Muscle of leg (tissue), 11 donors: ENCODE data around the gene STK32C. TPM values are rescaled to one million over a fixed set of nuclear protein-coding genes. Genes with fewer than 3 reads are reported as not detected.
A peak's percentile ranks its signal among the peaks of the same experiment; 100 is the strongest.
"Not testable (repeated sequence)": the region's sequence is repeated elsewhere in the genome, so short reads cannot be mapped to it uniquely, and the experiment has no call there.

Source experiments
- DNase-seq: peaks from one replicate; pipeline ENCODE4 v3.0.0; 2013
- H3K27ac ChIP-seq: one replicate; pipeline ENCODE4 v1.5.1; 2013; ENCODE audit warnings: mild to moderate bottlenecking, low read length, control low read depth
- H3K27me3 ChIP-seq: one replicate; pipeline ENCODE4 v1.6.1; 2013; ENCODE audit warnings: low read length; ENCODE audit not compliant: control insufficient read depth, insufficient read depth
- H3K36me3 ChIP-seq: one replicate; pipeline ENCODE4 v1.6.1; 2013; ENCODE audit warnings: low read length; ENCODE audit not compliant: control insufficient read depth, insufficient read depth
- H3K4me1 ChIP-seq: one replicate; pipeline ENCODE4 v1.6.1; 2013; ENCODE audit warnings: low read length; ENCODE audit not compliant: control insufficient read depth, insufficient read depth
- H3K4me3 ChIP-seq: one replicate; pipeline ENCODE4 v1.5.1; 2013; ENCODE audit warnings: low read length, control low read depth
- H3K9me3 ChIP-seq: replicated peaks from 2 replicates; pipeline ENCODE4 v1.6.1; 2013; ENCODE audit warnings: low read depth, low read length; ENCODE audit not compliant: control insufficient read depth
- WGBS: methylation state at CpG from one replicate; pipeline ENCODE4 v1.1.5; 2013; ENCODE audit warnings: missing lambda C conversion rate; ENCODE audit not compliant: insufficient coverage; 5-methylcytosine and 5-hydroxymethylcytosine counted together
- polyA plus RNA-seq, 8 donors: library from polyadenylated mRNA; unstranded; fragments of 120-200 nt; gene quantifications; one replicate each; pipeline versions ENCODE4 v1.2.1 to v1.2.3, GENCODE V29; 2013; ENCODE audit warnings: inconsistent platforms in 1 of 8, low replicate concordance in 1 of 8; ENCODE audit not compliant: insufficient read length in 8 of 8, insufficient read depth in 1 of 8
- total RNA-seq: library from RNA; stranded (reverse); fragments of 120-200 nt; gene quantifications from one replicate; pipeline ENCODE4 v1.2.4, GENCODE V29; 2013

The STK32C gene
- total and polyA plus RNA-seq, 9 donors, result 9.4 to 14.7 (median 12.0) TPM

GRCh38 chr10:132274581-132274980, 33.2 kb downstream of the STK32C start:
- Histone ChIP-seq H3K4me1 (peaks cover 26% of the 10 kb centered on the region), H3K27ac (no peak overlapping the region), H3K36me3 (no peaks in the 10 kb centered on the region), H3K9me3 (no peaks in the 10 kb centered on the region), H3K4me3 (no peak overlapping the region), H3K27me3 (no peaks in the 10 kb centered on the region)
- WGBS, result 87% methylated on average over 19 of the region's 19 CpGs
- no peak for DNase-seq

- no peaks in the 10 kb centered on the region for H3K27me3 ChIP-seq
- DNase-seq, result peak; percentile 30
- WGBS, result 84% methylated on average over 11 of the region's 11 CpGs
- H3K36me3 ChIP-seq, result no peaks in the 10 kb centered on the region
- H3K4me3 ChIP-seq, result no peak overlapping the region
- H3K27ac ChIP-seq, result no peak overlapping the region
- no peaks in the 10 kb centered on the region for H3K9me3 ChIP-seq
- peaks cover 30% of the 10 kb centered on the region for H3K4me1 ChIP-seq
These were observed 33.8 kb downstream of the STK32C start for GRCh38 chr10:132273966-132274365.

- DNase-seq, result no peak
- H3K9me3 ChIP-seq, result no peaks in the 10 kb centered on the region
- H3K4me3 ChIP-seq, result no peak overlapping the region
- H3K27me3 ChIP-seq, result no peaks in the 10 kb centered on the region
- no peaks in the 10 kb centered on the region for H3K36me3 ChIP-seq
- no peak overlapping the region for H3K27ac ChIP-seq
- WGBS, result 95% methylated on average over 6 of the region's 8 CpGs
- peaks cover 28% of the 10 kb centered on the region for H3K4me1 ChIP-seq
These were observed 34.3 kb downstream of the STK32C start for GRCh38 chr10:132273304-132273944.

GRCh38 chr10:132272231-132272971, 35.3 kb downstream of the STK32C start:
- peaks cover 21% of the 10 kb centered on the region for H3K4me1 ChIP-seq
- 38% methylated on average over 35 of the region's 35 CpGs for WGBS

GRCh38 chr10:132271458-132272230, 36.1 kb downstream of the STK32C start:
- no peaks in the 10 kb centered on the region for H3K9me3 ChIP-seq
- peaks cover 19% of the 10 kb centered on the region for H3K4me1 ChIP-seq
- no peak overlapping the region for H3K27ac ChIP-seq
- H3K36me3 ChIP-seq, result no peaks in the 10 kb centered on the region
- no peaks in the 10 kb centered on the region for H3K27me3 ChIP-seq
- 58% methylated on average over 11 of the region's 27 CpGs for WGBS
- no peak for DNase-seq
- H3K4me3 ChIP-seq, result no peak overlapping the region

More at GRCh38 chr10:132272231-132272971, 35.3 kb downstream of the STK32C start:
- Histone ChIP-seq H3K4me3 (no peak overlapping the region), H3K27ac (no peak overlapping the region), H3K9me3 (no peaks in the 10 kb centered on the region), H3K27me3 (no peaks in the 10 kb centered on the region), H3K36me3 (no peaks in the 10 kb centered on the region)
- peak; percentile 68 for DNase-seq

GRCh38 chr10:132270721-132271457, 36.9 kb downstream of the STK32C start:
- DNase-seq, result no peak
- 96% methylated on average over 8 of the region's 11 CpGs for WGBS
- Histone ChIP-seq H3K27ac (no peak overlapping the region), H3K36me3 (no peaks in the 10 kb centered on the region), H3K9me3 (no peaks in the 10 kb centered on the region), H3K27me3 (no peaks in the 10 kb centered on the region), H3K4me3 (no peak overlapping the region), H3K4me1 (peaks cover 19% of the 10 kb centered on the region)

GRCh38 chr10:132270256-132270655, 37.5 kb downstream of the STK32C start:
- Histone ChIP-seq H3K36me3 (no peaks in the 10 kb centered on the region), H3K4me1 (peaks cover 24% of the 10 kb centered on the region), H3K27me3 (no peaks in the 10 kb centered on the region), H3K9me3 (no peaks in the 10 kb centered on the region), H3K4me3 (no peak overlapping the region), H3K27ac (no peak overlapping the region)
- 83% methylated on average over 11 of the region's 11 CpGs for WGBS
- DNase-seq, result no peak

GRCh38 chr10:132269266-132270230, 38.2 kb downstream of the STK32C start:
- Histone ChIP-seq H3K4me3 (no peak overlapping the region), H3K27me3 (no peaks in the 10 kb centered on the region), H3K9me3 (no peaks in the 10 kb centered on the region), H3K4me1 (peaks cover 22% of the 10 kb centered on the region), H3K36me3 (no peaks in the 10 kb centered on the region), H3K27ac (no peak overlapping the region)
- DNase-seq, result peak; percentile 28
- WGBS, result 39% methylated on average over 15 of the region's 21 CpGs

GRCh38 chr10:132267916-132268315, 39.8 kb downstream of the STK32C start:
- not testable (repeated sequence) for H3K27ac ChIP-seq, H3K4me3 ChIP-seq, H3K36me3 ChIP-seq, H3K27me3 ChIP-seq, H3K9me3 ChIP-seq, DNase-seq
- peaks cover 19% of the 10 kb centered on the region for H3K4me1 ChIP-seq
- WGBS, result 95% methylated on average over 9 of the region's 12 CpGs
